Tibial artery (tissue), 4 donors: ENCODE data around the gene HHAT.

Source experiments
- DNase-seq, 2 donors: peaks; one replicate each; pipeline ENCODE4 v3.0.0-alpha.2; 2019
- H3K27ac ChIP-seq, 2 donors: fragments of 200-600 bp; sonication (generic) in 1 of 2; 1 replicate in 1 of 2; 2 replicates in 1 of 2; pipeline ENCODE4 v1.5.1; 2018 to 2019; ENCODE audit warnings: mild to moderate bottlenecking in 1 of 2
- H3K27me3 ChIP-seq, 2 donors: fragments of 200-600 bp; sonication (generic) in 1 of 2; one replicate each; pipeline versions ENCODE4 v1.5.1 to v1.6.0; 2016 to 2019
- H3K36me3 ChIP-seq, 3 donors: fragments of 200-600 bp; sonication (generic) in 2 of 3; one replicate each; pipeline ENCODE4 v1.5.1; 2016 to 2019; ENCODE audit warnings: mild to moderate bottlenecking in 2 of 3
- H3K4me1 ChIP-seq, 4 donors: fragments of 200-600 bp; sonication (generic) in 2 of 4; 1 replicate in 3 of 4; 2 replicates in 1 of 4; pipeline ENCODE4 v1.5.1; 2016 to 2019
- H3K4me3 ChIP-seq, 2 donors: fragments of 200-600 bp; sonication (generic) in 1 of 2; 1 replicate in 1 of 2; 2 replicates in 1 of 2; pipeline ENCODE4 v1.5.1; 2018 to 2019; ENCODE audit warnings: mild to moderate bottlenecking in 2 of 2
- H3K9me3 ChIP-seq, 3 donors: fragments of 200-600 bp; sonication (generic) in 1 of 3; one replicate each; pipeline ENCODE4 v1.5.1; 2016 to 2019
- CTCF ChIP-seq, 2 experiments: fragments of 200-600 bp in 1 of 2; fragments of 450-650 bp in 1 of 2; IDR thresholded peaks; one replicate each; pipeline ENCODE4 v1.5.1; 2017 to 2019; ENCODE audit warnings: antibody characterized with exemption in 2 of 2, mild to moderate bottlenecking in 1 of 2, moderate library complexity in 1 of 2
- intact Hi-C: fragments of 100-400 bp; cut with DNase I; formaldehyde crosslinking; loops from one replicate; pipeline ENCODE4 v1.15.0; 2023; ENCODE audit warnings: low total_unique reads

HHAT gene

DNA sequence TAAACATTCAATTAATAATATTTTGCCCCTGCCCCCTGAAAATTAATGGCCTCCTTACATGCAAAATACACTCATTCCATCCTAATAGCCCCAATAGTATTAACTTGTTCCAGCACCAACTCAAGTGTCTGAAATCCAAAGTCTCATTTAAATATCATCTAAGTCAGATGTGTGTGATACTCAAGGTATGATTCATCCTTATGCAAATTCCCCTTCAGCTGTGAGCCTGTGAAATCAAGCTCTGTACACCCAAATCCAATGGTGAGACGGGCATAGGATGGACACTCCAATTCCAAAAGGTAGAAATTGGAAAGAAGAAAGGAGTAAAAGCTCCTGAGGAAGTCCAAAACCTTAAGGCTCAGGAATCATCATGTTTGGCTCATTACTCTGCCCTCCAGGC is 83.5 kb downstream of the HHAT start:
- intact Hi-C loops, result no loop called here
- TF ChIP-seq CTCF (IDR thresholded peaks at IDR 0.05), result no peak
- Histone ChIP-seq H3K36me3 (no peaks in the 10 kb centered on the region), H3K9me3 (no peaks in the 10 kb centered on the region), H3K27ac (no peak overlapping the region), H3K27me3 (no peaks in the 10 kb centered on the region), H3K4me3 (no peak overlapping the region), H3K4me1 (no peaks in the 10 kb centered on the region)
- DNase-seq, result no peak

- no peak overlapping the region for H3K4me3 ChIP-seq
- H3K9me3 ChIP-seq, result no peaks in the 10 kb centered on the region
- intact Hi-C loops, result no loop called here
- DNase-seq, result no peak
- TF ChIP-seq CTCF (IDR thresholded peaks at IDR 0.05), result no peak
- H3K36me3 ChIP-seq, result no peaks in the 10 kb centered on the region
- H3K27ac ChIP-seq, result no peak overlapping the region
- H3K27me3 ChIP-seq, result no peaks in the 10 kb centered on the region
- H3K4me1 ChIP-seq, result no peaks in the 10 kb centered on the region
These were observed 85.2 kb downstream of the HHAT start for GRCh38 chr1:210413951-210414350.

GRCh38 chr1:210415846-210416448 is 87.2 kb downstream of the HHAT start:
- H3K27me3 ChIP-seq, result no peaks in the 10 kb centered on the region
- no peak for TF ChIP-seq CTCF (IDR thresholded peaks at IDR 0.05)
- H3K4me1 ChIP-seq, result no peaks in the 10 kb centered on the region
- no peak overlapping the region for H3K27ac ChIP-seq
- H3K36me3 ChIP-seq, result no peaks in the 10 kb centered on the region
- H3K9me3 ChIP-seq, result no peaks in the 10 kb centered on the region
- no peak overlapping the region for H3K4me3 ChIP-seq
- DNase-seq, result no peak
- intact Hi-C loops, result no loop called here

DNA sequence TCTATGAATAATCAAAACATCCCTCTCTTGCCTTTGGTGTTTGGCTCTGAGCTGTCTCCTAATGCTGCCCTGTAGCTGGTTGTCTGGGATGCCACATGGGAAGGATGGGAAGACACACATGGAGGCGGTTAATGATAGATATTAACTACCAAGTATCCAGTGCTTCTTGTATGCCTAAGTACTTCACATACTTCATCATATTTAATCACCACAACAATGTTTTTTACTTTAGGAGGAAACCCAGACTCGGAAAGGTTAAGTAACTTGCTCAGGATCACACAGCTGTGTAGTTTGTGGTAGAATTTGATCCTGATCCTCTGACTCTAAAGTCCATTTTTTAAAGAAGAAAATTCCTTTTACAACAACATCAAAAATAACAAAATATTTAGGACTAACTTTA is 88.0 kb downstream of the HHAT start:
- TF ChIP-seq CTCF (IDR thresholded peaks at IDR 0.05), result no peak

DNA sequence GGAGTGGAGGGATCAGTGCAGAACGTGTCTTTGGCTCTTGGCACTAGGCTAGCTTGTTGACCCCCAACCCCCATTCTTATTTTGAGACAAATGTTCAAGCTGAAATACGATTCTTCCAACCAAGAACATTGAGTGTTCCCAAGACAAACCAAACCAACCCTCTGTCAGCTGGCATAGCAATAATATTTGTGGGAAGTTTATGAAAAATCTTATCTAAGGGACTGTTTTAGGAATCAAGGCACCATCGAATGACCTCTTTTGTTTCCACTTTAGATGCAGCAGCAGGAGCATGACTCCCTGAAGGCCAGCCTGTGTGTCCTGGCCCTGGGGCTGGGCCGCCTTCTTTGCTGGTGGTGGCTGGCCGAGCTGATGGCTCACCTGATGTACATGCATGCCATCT is 89.2 kb downstream of the HHAT start:
- Histone ChIP-seq H3K9me3 (no peaks in the 10 kb centered on the region), H3K27ac (no peak overlapping the region), H3K27me3 (no peaks in the 10 kb centered on the region), H3K4me1 (no peaks in the 10 kb centered on the region), H3K36me3 (no peaks in the 10 kb centered on the region), H3K4me3 (no peak overlapping the region)
- TF ChIP-seq CTCF (IDR thresholded peaks at IDR 0.05), result no peak
- DNase-seq, result no peak
- intact Hi-C loops, result no loop called here

More for the DNA sequence above, 88.0 kb downstream of the HHAT start:
- Histone ChIP-seq H3K4me1 (no peaks in the 10 kb centered on the region), H3K27me3 (no peaks in the 10 kb centered on the region), H3K9me3 (no peaks in the 10 kb centered on the region), H3K4me3 (no peak overlapping the region), H3K27ac (no peak overlapping the region), H3K36me3 (no peaks in the 10 kb centered on the region)
- intact Hi-C loops, result no loop called here
- no peak for DNase-seq
